ENCODE measurements around the gene ENG. TPM values are rescaled to one million over a fixed set of nuclear protein-coding genes. Genes with fewer than 3 reads are reported as not detected.

Gene ENG
- total and polyA plus RNA-seq, 2 of the 8 experiments (the other 6 are each of a cell fraction or from before 2014, with no cell fraction given) = 1.8 to 4.4 TPM

DNA sequence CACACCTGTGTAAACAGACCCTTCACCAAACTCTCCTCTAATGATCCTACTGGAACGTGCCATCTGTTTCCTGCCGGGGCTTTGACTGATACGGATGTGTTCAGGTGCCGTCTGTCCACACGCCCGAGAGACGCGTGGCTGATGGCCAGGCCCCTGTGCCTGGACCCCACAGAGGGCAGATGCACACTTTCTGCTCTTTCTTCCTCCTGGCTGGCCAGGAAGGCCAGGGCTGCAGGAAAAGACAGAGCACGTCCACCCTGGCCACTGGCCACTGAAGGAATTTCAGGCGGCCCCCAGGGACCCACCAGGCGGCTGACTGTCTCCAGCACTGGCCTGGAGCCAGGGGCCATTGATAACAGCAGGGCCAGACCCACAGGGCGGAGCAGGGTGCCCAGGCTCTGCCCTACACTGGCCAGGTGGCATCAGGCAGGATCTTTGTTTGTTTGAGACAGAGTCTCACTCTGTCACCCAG, 3.6 kb upstream of the ENG start (continued):
- TF ChIP-seq, protein P1, sequence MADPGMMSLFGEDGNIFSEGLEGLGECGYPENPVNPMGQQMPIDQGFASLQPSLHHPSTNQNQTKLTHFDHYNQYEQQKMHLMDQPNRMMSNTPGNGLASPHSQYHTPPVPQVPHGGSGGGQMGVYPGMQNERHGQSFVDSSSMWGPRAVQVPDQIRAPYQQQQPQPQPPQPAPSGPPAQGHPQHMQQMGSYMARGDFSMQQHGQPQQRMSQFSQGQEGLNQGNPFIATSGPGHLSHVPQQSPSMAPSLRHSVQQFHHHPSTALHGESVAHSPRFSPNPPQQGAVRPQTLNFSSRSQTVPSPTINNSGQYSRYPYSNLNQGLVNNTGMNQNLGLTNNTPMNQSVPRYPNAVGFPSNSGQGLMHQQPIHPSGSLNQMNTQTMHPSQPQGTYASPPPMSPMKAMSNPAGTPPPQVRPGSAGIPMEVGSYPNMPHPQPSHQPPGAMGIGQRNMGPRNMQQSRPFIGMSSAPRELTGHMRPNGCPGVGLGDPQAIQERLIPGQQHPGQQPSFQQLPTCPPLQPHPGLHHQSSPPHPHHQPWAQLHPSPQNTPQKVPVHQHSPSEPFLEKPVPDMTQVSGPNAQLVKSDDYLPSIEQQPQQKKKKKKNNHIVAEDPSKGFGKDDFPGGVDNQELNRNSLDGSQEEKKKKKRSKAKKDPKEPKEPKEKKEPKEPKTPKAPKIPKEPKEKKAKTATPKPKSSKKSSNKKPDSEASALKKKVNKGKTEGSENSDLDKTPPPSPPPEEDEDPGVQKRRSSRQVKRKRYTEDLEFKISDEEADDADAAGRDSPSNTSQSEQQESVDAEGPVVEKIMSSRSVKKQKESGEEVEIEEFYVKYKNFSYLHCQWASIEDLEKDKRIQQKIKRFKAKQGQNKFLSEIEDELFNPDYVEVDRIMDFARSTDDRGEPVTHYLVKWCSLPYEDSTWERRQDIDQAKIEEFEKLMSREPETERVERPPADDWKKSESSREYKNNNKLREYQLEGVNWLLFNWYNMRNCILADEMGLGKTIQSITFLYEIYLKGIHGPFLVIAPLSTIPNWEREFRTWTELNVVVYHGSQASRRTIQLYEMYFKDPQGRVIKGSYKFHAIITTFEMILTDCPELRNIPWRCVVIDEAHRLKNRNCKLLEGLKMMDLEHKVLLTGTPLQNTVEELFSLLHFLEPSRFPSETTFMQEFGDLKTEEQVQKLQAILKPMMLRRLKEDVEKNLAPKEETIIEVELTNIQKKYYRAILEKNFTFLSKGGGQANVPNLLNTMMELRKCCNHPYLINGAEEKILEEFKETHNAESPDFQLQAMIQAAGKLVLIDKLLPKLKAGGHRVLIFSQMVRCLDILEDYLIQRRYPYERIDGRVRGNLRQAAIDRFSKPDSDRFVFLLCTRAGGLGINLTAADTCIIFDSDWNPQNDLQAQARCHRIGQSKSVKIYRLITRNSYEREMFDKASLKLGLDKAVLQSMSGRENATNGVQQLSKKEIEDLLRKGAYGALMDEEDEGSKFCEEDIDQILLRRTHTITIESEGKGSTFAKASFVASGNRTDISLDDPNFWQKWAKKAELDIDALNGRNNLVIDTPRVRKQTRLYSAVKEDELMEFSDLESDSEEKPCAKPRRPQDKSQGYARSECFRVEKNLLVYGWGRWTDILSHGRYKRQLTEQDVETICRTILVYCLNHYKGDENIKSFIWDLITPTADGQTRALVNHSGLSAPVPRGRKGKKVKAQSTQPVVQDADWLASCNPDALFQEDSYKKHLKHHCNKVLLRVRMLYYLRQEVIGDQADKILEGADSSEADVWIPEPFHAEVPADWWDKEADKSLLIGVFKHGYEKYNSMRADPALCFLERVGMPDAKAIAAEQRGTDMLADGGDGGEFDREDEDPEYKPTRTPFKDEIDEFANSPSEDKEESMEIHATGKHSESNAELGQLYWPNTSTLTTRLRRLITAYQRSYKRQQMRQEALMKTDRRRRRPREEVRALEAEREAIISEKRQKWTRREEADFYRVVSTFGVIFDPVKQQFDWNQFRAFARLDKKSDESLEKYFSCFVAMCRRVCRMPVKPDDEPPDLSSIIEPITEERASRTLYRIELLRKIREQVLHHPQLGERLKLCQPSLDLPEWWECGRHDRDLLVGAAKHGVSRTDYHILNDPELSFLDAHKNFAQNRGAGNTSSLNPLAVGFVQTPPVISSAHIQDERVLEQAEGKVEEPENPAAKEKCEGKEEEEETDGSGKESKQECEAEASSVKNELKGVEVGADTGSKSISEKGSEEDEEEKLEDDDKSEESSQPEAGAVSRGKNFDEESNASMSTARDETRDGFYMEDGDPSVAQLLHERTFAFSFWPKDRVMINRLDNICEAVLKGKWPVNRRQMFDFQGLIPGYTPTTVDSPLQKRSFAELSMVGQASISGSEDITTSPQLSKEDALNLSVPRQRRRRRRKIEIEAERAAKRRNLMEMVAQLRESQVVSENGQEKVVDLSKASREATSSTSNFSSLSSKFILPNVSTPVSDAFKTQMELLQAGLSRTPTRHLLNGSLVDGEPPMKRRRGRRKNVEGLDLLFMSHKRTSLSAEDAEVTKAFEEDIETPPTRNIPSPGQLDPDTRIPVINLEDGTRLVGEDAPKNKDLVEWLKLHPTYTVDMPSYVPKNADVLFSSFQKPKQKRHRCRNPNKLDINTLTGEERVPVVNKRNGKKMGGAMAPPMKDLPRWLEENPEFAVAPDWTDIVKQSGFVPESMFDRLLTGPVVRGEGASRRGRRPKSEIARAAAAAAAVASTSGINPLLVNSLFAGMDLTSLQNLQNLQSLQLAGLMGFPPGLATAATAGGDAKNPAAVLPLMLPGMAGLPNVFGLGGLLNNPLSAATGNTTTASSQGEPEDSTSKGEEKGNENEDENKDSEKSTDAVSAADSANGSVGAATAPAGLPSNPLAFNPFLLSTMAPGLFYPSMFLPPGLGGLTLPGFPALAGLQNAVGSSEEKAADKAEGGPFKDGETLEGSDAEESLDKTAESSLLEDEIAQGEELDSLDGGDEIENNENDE (IDR thresholded peaks at IDR 0.05; ENCODE audit: insufficient replicate concordance, low read length) = no peak
